ENCODE measurements around the gene AP1M1.
"Not testable (repeated sequence)": the region's sequence is repeated elsewhere in the genome, so short reads cannot be mapped to it uniquely, and the experiment has no call there.

Gene AP1M1

GRCh38 chr19:16160943-16161560 is 36.7 kb upstream of the AP1M1 start:
- Histone ChIP-seq H3K9me3 (ENCODE audit: control insufficient read depth in 2 of 2, low read length in 2 of 2) (no peaks in the 10 kb centered on the region), H3K4me3 (ENCODE audit: low read length in 2 of 2) (no peak overlapping the region), H3K36me3 (ENCODE audit: control insufficient read depth in 2 of 2, insufficient read depth in 2 of 2, low read length in 2 of 2) (peaks cover 0 to 14% of the 10 kb centered on the region in 2 donors), H3K9ac (ENCODE audit: low read depth in 1 of 2, low read length in 2 of 2) (no peak overlapping the region), H3K27ac (ENCODE audit: low read depth in 2 of 2, low read length in 2 of 2) (peak overlapping the region in 1 of 2 donors; percentile 53), H3K4me1 (ENCODE audit: control insufficient read depth in 2 of 2, insufficient read depth in 2 of 2, low read length in 2 of 2) (peaks cover 0 to 3% of the 10 kb centered on the region in 2 donors), H3K27me3 (ENCODE audit: control insufficient read depth in 2 of 2, insufficient read depth in 2 of 2, low read length in 2 of 2) (no peaks in the 10 kb centered on the region)

- Histone ChIP-seq H3K27ac (ENCODE audit: low read depth in 2 of 2, low read length in 2 of 2) (no peak overlapping the region), H3K4me3 (ENCODE audit: low read length in 2 of 2) (no peak overlapping the region), H3K27me3 (ENCODE audit: control insufficient read depth in 2 of 2, insufficient read depth in 2 of 2, low read length in 2 of 2) (no peaks in the 10 kb centered on the region), H3K36me3 (ENCODE audit: control insufficient read depth in 2 of 2, insufficient read depth in 2 of 2, low read length in 2 of 2) (peaks cover 0 to 11% of the 10 kb centered on the region in 2 donors), H3K9me3 (ENCODE audit: control insufficient read depth in 2 of 2, low read length in 2 of 2) (no peaks in the 10 kb centered on the region), H3K9ac (ENCODE audit: low read depth in 1 of 2, low read length in 2 of 2) (no peak overlapping the region), H3K4me1 (ENCODE audit: control insufficient read depth in 2 of 2, insufficient read depth in 2 of 2, low read length in 2 of 2) (peaks cover 0 to 3% of the 10 kb centered on the region in 2 donors)
These were observed 35.9 kb upstream of the AP1M1 start for GRCh38 chr19:16161840-16162239.

DNA sequence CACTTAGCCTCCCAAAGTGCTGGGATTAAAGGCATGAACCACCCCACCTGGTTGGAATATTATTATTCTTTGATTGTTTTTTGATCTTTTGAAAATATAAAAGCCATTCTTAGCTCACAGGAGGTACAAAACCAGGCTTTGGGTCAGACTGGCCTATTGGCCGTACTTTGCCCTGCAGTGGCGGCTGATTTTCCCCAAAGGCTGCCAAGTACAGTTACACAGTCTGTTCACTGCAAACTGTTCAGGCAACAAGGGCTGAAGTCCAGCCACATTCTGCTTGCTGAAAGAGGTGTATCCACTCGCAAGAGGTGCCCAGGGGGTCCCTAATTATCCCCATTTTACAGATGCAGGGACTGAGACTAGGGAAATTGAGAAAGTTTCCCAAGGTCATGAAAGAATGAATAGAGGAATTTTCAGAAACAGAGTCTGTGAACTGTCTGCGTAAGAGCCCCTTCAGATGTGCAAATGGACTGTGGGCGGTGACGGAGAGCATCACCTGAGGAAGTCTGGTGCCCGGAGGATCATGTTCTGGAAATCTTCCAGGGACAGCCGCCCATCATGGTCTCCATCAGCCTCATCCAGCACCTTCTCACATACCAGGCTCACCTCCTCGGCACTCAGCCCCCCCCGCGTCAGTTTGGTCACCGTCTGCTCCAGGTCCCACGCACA is 33.4 kb upstream of the AP1M1 start:
- H3K36me3 ChIP-seq (ENCODE audit: control insufficient read depth in 2 of 2, insufficient read depth in 2 of 2, low read length in 2 of 2): no peaks in the 10 kb centered on the region
- no peak overlapping the region for H3K9ac ChIP-seq (ENCODE audit: low read depth in 1 of 2, low read length in 2 of 2)
- H3K9me3 ChIP-seq (ENCODE audit: control insufficient read depth in 2 of 2, low read length in 2 of 2): no peaks in the 10 kb centered on the region
- H3K27me3 ChIP-seq (ENCODE audit: control insufficient read depth in 2 of 2, insufficient read depth in 2 of 2, low read length in 2 of 2): no peaks in the 10 kb centered on the region
- H3K4me1 ChIP-seq (ENCODE audit: control insufficient read depth in 2 of 2, insufficient read depth in 2 of 2, low read length in 2 of 2): peaks cover 0 to 3% of the 10 kb centered on the region in 2 donors
- no peak overlapping the region for H3K4me3 ChIP-seq (ENCODE audit: low read length in 2 of 2)
- H3K27ac ChIP-seq (ENCODE audit: low read depth in 2 of 2, low read length in 2 of 2): no peak overlapping the region

DNA sequence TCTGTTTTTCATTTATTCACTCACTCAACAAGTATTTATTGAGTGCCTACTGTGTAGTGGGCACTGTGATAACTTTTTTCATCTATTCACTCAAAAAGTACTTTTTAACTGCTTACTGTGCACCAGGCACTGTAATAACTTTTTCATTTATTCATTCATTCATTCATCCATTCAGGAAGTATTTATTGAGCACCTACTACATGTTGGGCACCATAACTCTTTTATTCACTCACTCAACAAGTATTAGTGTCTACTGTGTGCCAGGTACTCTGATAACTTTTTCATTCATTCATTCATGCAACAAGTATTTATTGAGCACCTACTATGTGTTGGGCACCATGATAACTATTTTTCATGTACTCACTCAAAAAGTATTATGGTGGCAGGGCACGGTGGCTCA is 31.3 kb upstream of the AP1M1 start:
- H3K9ac ChIP-seq (ENCODE audit: low read depth in 1 of 2, low read length in 2 of 2): no peak overlapping the region
- no peak overlapping the region for H3K27ac ChIP-seq (ENCODE audit: low read depth in 2 of 2, low read length in 2 of 2)
- H3K9me3 ChIP-seq (ENCODE audit: control insufficient read depth in 2 of 2, low read length in 2 of 2): no peaks in the 10 kb centered on the region
- no peak overlapping the region for H3K4me3 ChIP-seq (ENCODE audit: low read length in 2 of 2)
- peaks cover 0 to 3% of the 10 kb centered on the region in 2 donors for H3K4me1 ChIP-seq (ENCODE audit: control insufficient read depth in 2 of 2, insufficient read depth in 2 of 2, low read length in 2 of 2)
- no peaks in the 10 kb centered on the region for H3K36me3 ChIP-seq (ENCODE audit: control insufficient read depth in 2 of 2, insufficient read depth in 2 of 2, low read length in 2 of 2)
- H3K27me3 ChIP-seq (ENCODE audit: control insufficient read depth in 2 of 2, insufficient read depth in 2 of 2, low read length in 2 of 2): no peaks in the 10 kb centered on the region

DNA sequence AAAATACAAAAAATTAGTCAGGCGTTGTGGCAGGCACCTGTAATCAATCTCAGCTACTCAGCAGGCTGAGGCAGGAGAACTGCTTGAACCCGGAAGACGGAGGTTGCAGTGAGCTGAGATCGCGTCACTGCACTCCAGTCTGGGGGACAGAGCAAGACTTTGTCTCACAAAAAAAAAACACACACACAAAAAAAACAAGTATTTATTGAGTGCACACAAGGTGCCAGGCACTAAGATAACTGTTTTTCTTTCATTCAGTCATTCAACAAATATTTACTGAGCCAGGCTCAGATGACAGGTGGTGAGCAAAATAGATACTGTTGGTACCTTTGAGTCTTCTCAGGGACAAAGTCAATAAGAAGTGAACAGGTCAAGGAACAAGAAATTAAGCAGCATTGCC is 30.7 kb upstream of the AP1M1 start:
- H3K9ac ChIP-seq (ENCODE audit: low read depth in 1 of 2, low read length in 2 of 2): no peak overlapping the region
- H3K4me1 ChIP-seq (ENCODE audit: control insufficient read depth in 2 of 2, insufficient read depth in 2 of 2, low read length in 2 of 2): peaks cover 0 to 3% of the 10 kb centered on the region in 2 donors
- H3K27me3 ChIP-seq (ENCODE audit: control insufficient read depth in 2 of 2, insufficient read depth in 2 of 2, low read length in 2 of 2): no peaks in the 10 kb centered on the region
- no peak overlapping the region for H3K4me3 ChIP-seq (ENCODE audit: low read length in 2 of 2)
- H3K9me3 ChIP-seq (ENCODE audit: control insufficient read depth in 2 of 2, low read length in 2 of 2): no peaks in the 10 kb centered on the region
- H3K27ac ChIP-seq (ENCODE audit: low read depth in 2 of 2, low read length in 2 of 2): no peak overlapping the region
- no peaks in the 10 kb centered on the region for H3K36me3 ChIP-seq (ENCODE audit: control insufficient read depth in 2 of 2, insufficient read depth in 2 of 2, low read length in 2 of 2)

GRCh38 chr19:16168465-16169081 is 29.1 kb upstream of the AP1M1 start:
- peaks cover 0 to 3% of the 10 kb centered on the region in 2 donors for H3K4me1 ChIP-seq (ENCODE audit: control insufficient read depth in 2 of 2, insufficient read depth in 2 of 2, low read length in 2 of 2)
- no peak overlapping the region for H3K9ac ChIP-seq (ENCODE audit: low read depth in 1 of 2, low read length in 2 of 2)
- H3K27me3 ChIP-seq (ENCODE audit: control insufficient read depth in 2 of 2, insufficient read depth in 2 of 2, low read length in 2 of 2): no peaks in the 10 kb centered on the region
- H3K27ac ChIP-seq (ENCODE audit: low read depth in 2 of 2, low read length in 2 of 2): no peak overlapping the region
- H3K9me3 ChIP-seq (ENCODE audit: control insufficient read depth in 2 of 2, low read length in 2 of 2): no peaks in the 10 kb centered on the region
- H3K36me3 ChIP-seq (ENCODE audit: control insufficient read depth in 2 of 2, insufficient read depth in 2 of 2, low read length in 2 of 2): no peaks in the 10 kb centered on the region
- H3K4me3 ChIP-seq (ENCODE audit: low read length in 2 of 2): no peak overlapping the region

- Histone ChIP-seq H3K9ac (ENCODE audit: low read depth in 1 of 2, low read length in 2 of 2) (no peak overlapping the region), H3K27me3 (ENCODE audit: control insufficient read depth in 2 of 2, insufficient read depth in 2 of 2, low read length in 2 of 2) (no peaks in the 10 kb centered on the region), H3K36me3 (ENCODE audit: control insufficient read depth in 2 of 2, insufficient read depth in 2 of 2, low read length in 2 of 2) (no peaks in the 10 kb centered on the region), H3K9me3 (ENCODE audit: control insufficient read depth in 2 of 2, low read length in 2 of 2) (no peaks in the 10 kb centered on the region), H3K4me1 (ENCODE audit: control insufficient read depth in 2 of 2, insufficient read depth in 2 of 2, low read length in 2 of 2) (no peaks in the 10 kb centered on the region), H3K27ac (ENCODE audit: low read depth in 2 of 2, low read length in 2 of 2) (no peak overlapping the region), H3K4me3 (ENCODE audit: low read length in 2 of 2) (no peak overlapping the region)
These were observed 27.6 kb upstream of the AP1M1 start for GRCh38 chr19:16170134-16170533.

GRCh38 chr19:16175954-16176353 is 21.8 kb upstream of the AP1M1 start:
- no peaks in the 10 kb centered on the region for H3K36me3 ChIP-seq (ENCODE audit: control insufficient read depth in 2 of 2, insufficient read depth in 2 of 2, low read length in 2 of 2)

DNA sequence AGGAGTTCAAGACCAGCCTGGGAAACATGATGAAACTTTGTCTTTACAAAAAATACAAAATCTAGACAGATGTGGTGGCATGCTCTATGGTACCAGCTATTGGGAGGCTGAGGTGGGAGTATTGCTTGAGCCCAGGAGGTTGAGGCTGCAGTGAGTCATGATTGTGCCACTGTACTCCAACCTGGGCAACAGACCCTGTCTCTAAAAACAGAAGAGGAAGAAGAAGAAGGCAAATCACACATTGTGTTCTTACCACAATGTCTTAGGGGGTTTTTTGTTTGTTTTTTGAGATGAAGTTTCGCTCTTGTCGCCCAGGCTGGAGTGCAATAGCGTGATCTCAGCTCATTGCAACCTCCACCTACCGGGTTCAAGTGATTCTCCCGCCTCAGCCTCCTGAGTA is 18.8 kb upstream of the AP1M1 start:
- H3K4me3 ChIP-seq (ENCODE audit: low read length in 2 of 2); H3K27ac ChIP-seq (ENCODE audit: low read depth in 2 of 2, low read length in 2 of 2); H3K4me1 ChIP-seq (ENCODE audit: control insufficient read depth in 2 of 2, insufficient read depth in 2 of 2, low read length in 2 of 2); H3K9ac ChIP-seq (ENCODE audit: low read depth in 1 of 2, low read length in 2 of 2); H3K9me3 ChIP-seq (ENCODE audit: control insufficient read depth in 2 of 2, low read length in 2 of 2); H3K36me3 ChIP-seq (ENCODE audit: control insufficient read depth in 2 of 2, insufficient read depth in 2 of 2, low read length in 2 of 2); H3K27me3 ChIP-seq (ENCODE audit: control insufficient read depth in 2 of 2, insufficient read depth in 2 of 2, low read length in 2 of 2): not testable (repeated sequence)

More at GRCh38 chr19:16175954-16176353, 21.8 kb upstream of the AP1M1 start:
- Histone ChIP-seq H3K4me1 (ENCODE audit: control insufficient read depth in 2 of 2, insufficient read depth in 2 of 2, low read length in 2 of 2) (no peaks in the 10 kb centered on the region), H3K9me3 (ENCODE audit: control insufficient read depth in 2 of 2, low read length in 2 of 2) (no peaks in the 10 kb centered on the region), H3K27ac (ENCODE audit: low read depth in 2 of 2, low read length in 2 of 2) (no peak overlapping the region), H3K9ac (ENCODE audit: low read depth in 1 of 2, low read length in 2 of 2) (no peak overlapping the region), H3K27me3 (ENCODE audit: control insufficient read depth in 2 of 2, insufficient read depth in 2 of 2, low read length in 2 of 2) (no peaks in the 10 kb centered on the region), H3K4me3 (ENCODE audit: low read length in 2 of 2) (no peak overlapping the region)

- Histone ChIP-seq H3K4me3 (ENCODE audit: low read length in 2 of 2) (no peak overlapping the region), H3K27me3 (ENCODE audit: control insufficient read depth in 2 of 2, insufficient read depth in 2 of 2, low read length in 2 of 2) (no peaks in the 10 kb centered on the region), H3K9me3 (ENCODE audit: control insufficient read depth in 2 of 2, low read length in 2 of 2) (no peaks in the 10 kb centered on the region), H3K4me1 (ENCODE audit: control insufficient read depth in 2 of 2, insufficient read depth in 2 of 2, low read length in 2 of 2) (no peaks in the 10 kb centered on the region), H3K36me3 (ENCODE audit: control insufficient read depth in 2 of 2, insufficient read depth in 2 of 2, low read length in 2 of 2) (no peaks in the 10 kb centered on the region), H3K27ac (ENCODE audit: low read depth in 2 of 2, low read length in 2 of 2) (no peak overlapping the region), H3K9ac (ENCODE audit: low read depth in 1 of 2, low read length in 2 of 2) (no peak overlapping the region)
These were observed 17.1 kb upstream of the AP1M1 start for GRCh38 chr19:16180611-16181010.
